ENCODE measurements around the gene PPP2R2C.

PPP2R2C gene

GRCh38 chr4:6415031-6415705 lies 57.2 kb downstream of the PPP2R2C start:
- H3K27me3 ChIP-seq (ENCODE audit: insufficient read depth, poor library complexity, severe bottlenecking): no peaks in the 10 kb centered on the region
- no peak overlapping the region for H3K27ac ChIP-seq (replicated peaks)
- no peak for DNase-seq (ENCODE audit: low read depth in 1 of 2, low spot score in 1 of 2)
- no peak overlapping the region for H3K4me3 ChIP-seq (replicated peaks; ENCODE audit: insufficient read depth, low read length)
- no peak for TF ChIP-seq REST (IDR thresholded peaks at IDR 0.05; ENCODE audit: insufficient replicate concordance, low read depth)
- no peak for TF ChIP-seq POLR2AphosphoS5 (IDR thresholded peaks at IDR 0.05; ENCODE audit: low read depth)
- no peak for TF ChIP-seq SPI1 (IDR thresholded peaks at IDR 0.05; ENCODE audit: borderline replicate concordance, low read depth)
- no peak for TF ChIP-seq GABPA (IDR thresholded peaks at IDR 0.05; ENCODE audit: low read depth)
- TF ChIP-seq, protein P1, sequence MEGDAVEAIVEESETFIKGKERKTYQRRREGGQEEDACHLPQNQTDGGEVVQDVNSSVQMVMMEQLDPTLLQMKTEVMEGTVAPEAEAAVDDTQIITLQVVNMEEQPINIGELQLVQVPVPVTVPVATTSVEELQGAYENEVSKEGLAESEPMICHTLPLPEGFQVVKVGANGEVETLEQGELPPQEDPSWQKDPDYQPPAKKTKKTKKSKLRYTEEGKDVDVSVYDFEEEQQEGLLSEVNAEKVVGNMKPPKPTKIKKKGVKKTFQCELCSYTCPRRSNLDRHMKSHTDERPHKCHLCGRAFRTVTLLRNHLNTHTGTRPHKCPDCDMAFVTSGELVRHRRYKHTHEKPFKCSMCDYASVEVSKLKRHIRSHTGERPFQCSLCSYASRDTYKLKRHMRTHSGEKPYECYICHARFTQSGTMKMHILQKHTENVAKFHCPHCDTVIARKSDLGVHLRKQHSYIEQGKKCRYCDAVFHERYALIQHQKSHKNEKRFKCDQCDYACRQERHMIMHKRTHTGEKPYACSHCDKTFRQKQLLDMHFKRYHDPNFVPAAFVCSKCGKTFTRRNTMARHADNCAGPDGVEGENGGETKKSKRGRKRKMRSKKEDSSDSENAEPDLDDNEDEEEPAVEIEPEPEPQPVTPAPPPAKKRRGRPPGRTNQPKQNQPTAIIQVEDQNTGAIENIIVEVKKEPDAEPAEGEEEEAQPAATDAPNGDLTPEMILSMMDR (IDR thresholded peaks at IDR 0.05; ENCODE audit: insufficient read depth, low read length): no peak

GRCh38 chr4:6414578-6414977 lies 57.8 kb downstream of the PPP2R2C start:
- DNase-seq (ENCODE audit: low read depth in 1 of 2, low spot score in 1 of 2): no peak
- Histone ChIP-seq H3K27ac (replicated peaks) (no peak overlapping the region), H3K27me3 (ENCODE audit: insufficient read depth, poor library complexity, severe bottlenecking) (no peaks in the 10 kb centered on the region), H3K4me3 (replicated peaks; ENCODE audit: insufficient read depth, low read length) (no peak overlapping the region)
- TF ChIP-seq REST (IDR thresholded peaks at IDR 0.05; ENCODE audit: insufficient replicate concordance, low read depth): no peak
- TF ChIP-seq POLR2AphosphoS5 (IDR thresholded peaks at IDR 0.05; ENCODE audit: low read depth): no peak
- TF ChIP-seq GABPA (IDR thresholded peaks at IDR 0.05; ENCODE audit: low read depth): no peak
- no peak for TF ChIP-seq SPI1 (IDR thresholded peaks at IDR 0.05; ENCODE audit: borderline replicate concordance, low read depth)
- TF ChIP-seq, protein P1 (IDR thresholded peaks at IDR 0.05; ENCODE audit: insufficient read depth, low read length): no peak

GRCh38 chr4:6410664-6411063 lies 61.8 kb downstream of the PPP2R2C start:
- Histone ChIP-seq H3K4me3 (replicated peaks; ENCODE audit: insufficient read depth, low read length) (no peak overlapping the region), H3K27me3 (ENCODE audit: insufficient read depth, poor library complexity, severe bottlenecking) (no peaks in the 10 kb centered on the region), H3K27ac (replicated peaks) (no peak overlapping the region)
- TF ChIP-seq POLR2AphosphoS5 (IDR thresholded peaks at IDR 0.05; ENCODE audit: low read depth): no peak
- no peak for TF ChIP-seq SPI1 (IDR thresholded peaks at IDR 0.05; ENCODE audit: borderline replicate concordance, low read depth)
- no peak for DNase-seq (ENCODE audit: low read depth in 1 of 2, low spot score in 1 of 2)

DNA sequence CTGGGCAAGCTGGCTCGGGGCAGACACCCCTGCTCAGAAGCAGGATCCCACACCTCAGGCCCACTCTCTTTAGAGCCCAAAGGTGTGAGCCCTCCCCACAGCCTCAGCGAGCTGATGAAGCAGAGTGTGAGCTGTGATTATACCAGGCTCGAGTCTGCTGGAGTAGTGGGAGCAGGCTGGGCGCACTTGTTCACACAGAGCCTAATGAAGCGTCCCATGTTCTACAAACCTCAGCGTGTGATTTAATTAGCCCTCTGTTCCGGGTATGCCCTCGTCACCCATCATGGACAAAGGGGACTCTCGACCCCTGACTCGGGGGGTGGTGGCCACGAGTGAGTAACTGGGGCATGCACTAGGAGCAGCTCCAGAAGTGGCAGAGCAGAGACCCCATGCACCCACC lies 62.3 kb downstream of the PPP2R2C start:
- DNase-seq (ENCODE audit: low read depth in 1 of 2, low spot score in 1 of 2): no peak
- Histone ChIP-seq H3K27ac (replicated peaks) (no peak overlapping the region), H3K27me3 (ENCODE audit: insufficient read depth, poor library complexity, severe bottlenecking) (no peaks in the 10 kb centered on the region), H3K4me3 (replicated peaks; ENCODE audit: insufficient read depth, low read length) (no peak overlapping the region)
- TF ChIP-seq SPI1 (IDR thresholded peaks at IDR 0.05; ENCODE audit: borderline replicate concordance, low read depth): no peak
- TF ChIP-seq REST (IDR thresholded peaks at IDR 0.05; ENCODE audit: insufficient replicate concordance, low read depth): no peak
- no peak for TF ChIP-seq POLR2AphosphoS5 (IDR thresholded peaks at IDR 0.05; ENCODE audit: low read depth)
- TF ChIP-seq GABPA (IDR thresholded peaks at IDR 0.05; ENCODE audit: low read depth): no peak
- TF ChIP-seq, protein P1 (IDR thresholded peaks at IDR 0.05; ENCODE audit: insufficient read depth, low read length): no peak

Data from HL-60 (cell line).